Left lung (tissue), 10 donors: Measurements from ENCODE around the gene PIR. TPM values are rescaled to one million over a fixed set of nuclear protein-coding genes. Genes with fewer than 3 reads are reported as not detected.

Source experiments
- ATAC-seq: fragments of 200-7000 bp; cut with Tn5 transposase; one replicate; pipeline ENCODE4 v1.9.1; 2020; ENCODE audit warnings: moderate library complexity
- DNase-seq, 4 donors: peaks; one replicate each; pipeline ENCODE4 v3.0.0-alpha.2; 2013 to 2020
- H3K27ac ChIP-seq, 2 donors: fragments of 200-600 bp; sonication (generic) in 1 of 2; one replicate each; pipeline versions ENCODE4 v1.5.0 to v1.8.0; 2020 to 2021
- H3K27me3 ChIP-seq, 2 donors: fragments of 200-600 bp; sonication (generic) in 1 of 2; one replicate each; pipeline versions ENCODE4 v1.5.0 to v1.8.0; 2020 to 2021
- H3K36me3 ChIP-seq, 2 donors: fragments of 200-600 bp; sonication (generic) in 1 of 2; one replicate each; pipeline versions ENCODE4 v1.5.0 to v1.8.0; 2020 to 2021
- H3K4me1 ChIP-seq, 2 donors: fragments of 200-600 bp; one replicate each; pipeline ENCODE4 v1.8.0; 2021
- H3K4me3 ChIP-seq, 2 donors: fragments of 200-600 bp; sonication (generic) in 1 of 2; one replicate each; pipeline versions ENCODE4 v1.5.0 to v1.8.0; 2020 to 2021; ENCODE audit warnings: mild to moderate bottlenecking in 1 of 2
- H3K9me3 ChIP-seq, 2 donors: fragments of 200-600 bp; sonication (generic) in 1 of 2; one replicate each; pipeline versions ENCODE4 v1.5.0 to v1.8.0; 2020 to 2021
- CTCF ChIP-seq, 2 donors: fragments of 200-600 bp; sonication (generic) in 1 of 2; IDR thresholded peaks; one replicate each; pipeline versions ENCODE4 v1.5.0 to v1.8.0; 2021; ENCODE audit warnings: antibody characterized with exemption in 2 of 2
- intact Hi-C, 2 donors: fragments of 100-400 bp; cut with DNase I; formaldehyde crosslinking; loops; one replicate each; pipeline versions ENCODE4 v1.11.2 to v1.14.2; 2022
- polyA plus RNA-seq, 6 donors: library from polyadenylated mRNA; unstranded; fragments of 120-200 nt; gene quantifications; one replicate each; pipeline ENCODE4 v1.2.1, GENCODE V29; 2013; ENCODE audit not compliant: insufficient read length in 6 of 6
- total RNA-seq, 2 donors: library from RNA; stranded (reverse); fragmentation: NEBNext Ultra II Directional; extraction: Animal tissue kit (Norgen Biotek cat#: 25700); gene quantifications; one replicate each; pipeline ENCODE4 v1.2.1, GENCODE V29; 2021
- donor health status: DM: no; HTN: yes; CAD: no.
- donor health status: DM: no; HTN: no; CAD: no.

PIR gene
- total and polyA plus RNA-seq, 8 donors: 8.0 to 32.7 (median 10.5) TPM

GRCh38 chrX:15410947-15411346, 82.2 kb downstream of the PIR start:
- no peak for DNase-seq
- Histone ChIP-seq H3K27ac (no peak overlapping the region), H3K36me3 (no peaks in the 10 kb centered on the region), H3K27me3 (no peaks in the 10 kb centered on the region), H3K4me1 (no peaks in the 10 kb centered on the region), H3K9me3 (no peaks in the 10 kb centered on the region), H3K4me3 (no peak overlapping the region)
- TF ChIP-seq CTCF (IDR thresholded peaks at IDR 0.05): no peak
- ATAC-seq: no peak
- intact Hi-C loops: no loop called here

GRCh38 chrX:15410430-15410829, 82.7 kb downstream of the PIR start:
- TF ChIP-seq CTCF (IDR thresholded peaks at IDR 0.05): no peak
- intact Hi-C loops: no loop called here
- ATAC-seq (no peak), DNase-seq (no peak)
- Histone ChIP-seq H3K4me3 (no peak overlapping the region), H3K27ac (no peak overlapping the region), H3K4me1 (no peaks in the 10 kb centered on the region), H3K27me3 (no peaks in the 10 kb centered on the region), H3K36me3 (no peaks in the 10 kb centered on the region), H3K9me3 (no peaks in the 10 kb centered on the region)

GRCh38 chrX:15405846-15406245, 87.3 kb downstream of the PIR start:
- peak in 2 of 4 donors; percentile 42 to 75 for DNase-seq
- no peaks in the 10 kb centered on the region for H3K36me3 ChIP-seq
- no peak overlapping the region for H3K27ac ChIP-seq
- intact Hi-C loops: no loop called here
- ATAC-seq: no peak
- H3K4me1 ChIP-seq: peaks cover 0 to 6% of the 10 kb centered on the region in 2 donors
- no peak for TF ChIP-seq CTCF (IDR thresholded peaks at IDR 0.05)
- no peak overlapping the region for H3K4me3 ChIP-seq
- H3K9me3 ChIP-seq: no peaks in the 10 kb centered on the region
- H3K27me3 ChIP-seq: no peaks in the 10 kb centered on the region

- H3K9me3 ChIP-seq: no peaks in the 10 kb centered on the region
- no peak for ATAC-seq
- no peaks in the 10 kb centered on the region for H3K36me3 ChIP-seq
- no peaks in the 10 kb centered on the region for H3K27me3 ChIP-seq
- TF ChIP-seq CTCF (IDR thresholded peaks at IDR 0.05): no peak
- no peak for DNase-seq
- H3K4me3 ChIP-seq: no peak overlapping the region
- peak overlapping the region in 1 of 2 donors; percentile 1 for H3K27ac ChIP-seq
- intact Hi-C loops: no loop called here
- H3K4me1 ChIP-seq: peaks cover 0 to 6% of the 10 kb centered on the region in 2 donors
Observed at GRCh38 chrX:15404401-15405096, 88.6 kb downstream of the PIR start.

- intact Hi-C loops: no loop called here
- DNase-seq: no peak
- Histone ChIP-seq H3K4me3 (no peak overlapping the region), H3K36me3 (no peaks in the 10 kb centered on the region), H3K27ac (no peak overlapping the region), H3K9me3 (no peaks in the 10 kb centered on the region), H3K27me3 (no peaks in the 10 kb centered on the region), H3K4me1 (peaks cover 0 to 6% of the 10 kb centered on the region in 2 donors)
- no peak for TF ChIP-seq CTCF (IDR thresholded peaks at IDR 0.05)
- ATAC-seq: no peak
Observed at GRCh38 chrX:15401378-15401777, 91.8 kb downstream of the PIR start.
